Dendritic cell treated with granulocyte-macrophage colony-stimulating factor and Interleukin-4, amounts not matched to agents 40 ng/mL and 50 ng/mL, for 4 days (primary cell): ENCODE data around the gene SPECC1L.

Experiments
- H3K27ac Mint-ChIP-seq: one replicate; pipeline ENCODE4 v1.8.0; 2022; ENCODE audit warnings: mild to moderate bottlenecking, mixed read lengths
- H3K27me3 Mint-ChIP-seq: one replicate; pipeline ENCODE4 v1.8.0; 2022; ENCODE audit warnings: mild to moderate bottlenecking, mixed read lengths
- H3K36me3 Mint-ChIP-seq: one replicate; pipeline ENCODE4 v1.8.0; 2022; ENCODE audit warnings: low read depth, mixed read lengths
- H3K4me1 Mint-ChIP-seq: one replicate; pipeline ENCODE4 v1.8.0; 2022; ENCODE audit warnings: low read depth, mixed read lengths
- H3K4me3 Mint-ChIP-seq: one replicate; pipeline ENCODE4 v1.8.0; 2022; ENCODE audit warnings: mild to moderate bottlenecking, moderate library complexity, mixed read lengths
- H3K9me3 Mint-ChIP-seq: one replicate; pipeline ENCODE4 v1.8.0; 2022; ENCODE audit warnings: mixed read lengths
- intact Hi-C: fragments of 100-400 bp; cut with micrococcal nuclease; formaldehyde crosslinking; loops from one replicate; pipeline ENCODE4 v1.15.0; 2022

Gene SPECC1L

GRCh38 chr22:24459911-24460310 is 189.3 kb downstream of the SPECC1L start:
- intact Hi-C loops: no loop called here
- Mint-ChIP-seq H3K27ac (no peak overlapping the region), H3K4me1 (peaks cover 64% of the 10 kb centered on the region), H3K36me3 (no peaks in the 10 kb centered on the region), H3K9me3 (no peaks in the 10 kb centered on the region), H3K4me3 (no peak overlapping the region), H3K27me3 (peaks cover 2% of the 10 kb centered on the region)

GRCh38 chr22:24460418-24461089 is 189.9 kb downstream of the SPECC1L start:
- Mint-ChIP-seq H3K36me3 (no peaks in the 10 kb centered on the region), H3K27me3 (peaks cover 2% of the 10 kb centered on the region), H3K4me1 (peaks cover 61% of the 10 kb centered on the region), H3K4me3 (no peak overlapping the region), H3K27ac (no peak overlapping the region), H3K9me3 (no peaks in the 10 kb centered on the region)
- intact Hi-C loops: no loop called here

GRCh38 chr22:24463071-24463760 is 192.6 kb downstream of the SPECC1L start:
- no peaks in the 10 kb centered on the region for H3K36me3 Mint-ChIP-seq
- no peaks in the 10 kb centered on the region for H3K9me3 Mint-ChIP-seq
- no peaks in the 10 kb centered on the region for H3K27me3 Mint-ChIP-seq
- H3K27ac Mint-ChIP-seq: peak overlapping the region; percentile 75
- H3K4me3 Mint-ChIP-seq: no peak overlapping the region
- intact Hi-C loops: no loop called here
- peaks cover 74% of the 10 kb centered on the region for H3K4me1 Mint-ChIP-seq

- Mint-ChIP-seq H3K4me3 (no peak overlapping the region), H3K36me3 (no peaks in the 10 kb centered on the region), H3K9me3 (no peaks in the 10 kb centered on the region), H3K27me3 (no peaks in the 10 kb centered on the region), H3K27ac (no peak overlapping the region), H3K4me1 (peaks cover 58% of the 10 kb centered on the region)
- intact Hi-C loops: no loop called here
Observed at GRCh38 chr22:24465566-24465965, 194.9 kb downstream of the SPECC1L start.

- intact Hi-C loops: no loop called here
- H3K4me3 Mint-ChIP-seq: no peak overlapping the region
- H3K4me1 Mint-ChIP-seq: peaks cover 54% of the 10 kb centered on the region
- H3K27me3 Mint-ChIP-seq: no peaks in the 10 kb centered on the region
- no peak overlapping the region for H3K27ac Mint-ChIP-seq
- H3K36me3 Mint-ChIP-seq: no peaks in the 10 kb centered on the region
- no peaks in the 10 kb centered on the region for H3K9me3 Mint-ChIP-seq
Observed at GRCh38 chr22:24465975-24466374, 195.3 kb downstream of the SPECC1L start.

- Mint-ChIP-seq H3K27ac (peak overlapping the region; percentile 13), H3K27me3 (no peaks in the 10 kb centered on the region), H3K4me3 (no peak overlapping the region), H3K36me3 (no peaks in the 10 kb centered on the region), H3K9me3 (no peaks in the 10 kb centered on the region), H3K4me1 (peaks cover 52% of the 10 kb centered on the region)
- intact Hi-C loops: no loop called here
Observed at GRCh38 chr22:24466716-24467328, 196.2 kb downstream of the SPECC1L start.

GRCh38 chr22:24467340-24467739 is 196.7 kb downstream of the SPECC1L start:
- Mint-ChIP-seq H3K4me1 (peaks cover 51% of the 10 kb centered on the region), H3K27me3 (no peaks in the 10 kb centered on the region), H3K4me3 (no peak overlapping the region), H3K36me3 (no peaks in the 10 kb centered on the region), H3K9me3 (no peaks in the 10 kb centered on the region), H3K27ac (peak overlapping the region; percentile 13)
- intact Hi-C loops: no loop called here
